Fibroblast of lung (primary cell): Measurements from ENCODE around the gene SH3D19.

Experiments
- CTCF ChIP-seq, 2 donors: IDR thresholded peaks in 1 of 2; conservative IDR thresholded peaks in 1 of 2; 1 replicate in 1 of 2; 2 replicates in 1 of 2; pipeline ENCODE4 v1.5.1; 2011 to 2012; ENCODE audit warnings: low read length in 2 of 2, control low read depth in 1 of 2, inconsistent platforms in 1 of 2, low read depth in 1 of 2, mild to moderate bottlenecking in 1 of 2
- EZH2 ChIP-seq: IDR thresholded peaks from 2 replicates; pipeline ENCODE4 v1.5.1; 2012; ENCODE audit warnings: low read length, control low read depth, mild to moderate bottlenecking; ENCODE audit errors: missing control alignments

GRCh38 chr4:151133311-151133710 is 192.1 kb downstream of the SH3D19 start:
- TF ChIP-seq CTCF (conservative IDR thresholded peaks at IDR 0.05 in 1 of 2, IDR thresholded peaks at IDR 0.05 in 1 of 2; ENCODE audit: low read depth in 1 of 2, low read length in 2 of 2): no peak
- no peak for TF ChIP-seq EZH2
